Measurements from ENCODE around the gene NAP1L5. TPM values are rescaled to one million over a fixed set of nuclear protein-coding genes. Genes with fewer than 3 reads are reported as not detected.

Gene NAP1L5
- total RNA-seq, 1 experiment from 2014 or later = not detected

DNA sequence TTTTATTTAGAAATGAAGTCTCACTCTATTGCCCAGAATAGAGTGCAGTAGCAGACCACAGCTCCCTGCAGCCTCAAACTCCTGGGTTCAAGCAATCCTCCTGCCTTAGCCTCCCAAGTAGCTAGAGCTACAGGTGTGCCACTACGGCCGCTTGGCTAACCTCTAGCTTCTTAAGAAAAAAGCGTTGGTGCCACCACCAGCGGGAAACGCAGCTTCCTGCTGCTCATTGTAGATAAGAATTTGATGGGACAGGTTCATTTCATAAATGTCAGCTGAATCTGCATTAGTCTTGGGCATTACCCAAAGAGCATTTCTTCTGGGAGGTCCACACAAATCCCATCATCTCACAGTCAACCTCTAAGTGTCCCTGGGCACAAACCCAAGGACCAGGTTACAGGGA, 33.2 kb upstream of the NAP1L5 start:
- Mint-ChIP-seq H3K4me1 (ENCODE audit: low read depth, unreplicated experiment) (no peaks in the 10 kb centered on the region), H3K9me3 (ENCODE audit: unreplicated experiment) (no peaks in the 10 kb centered on the region), H3K4me3 (ENCODE audit: unreplicated experiment) (no peak overlapping the region), H3K27me3 (ENCODE audit: insufficient read depth, unreplicated experiment) (no peaks in the 10 kb centered on the region), H3K36me3 (ENCODE audit: insufficient read depth, unreplicated experiment) (peaks cover 7% of the 10 kb centered on the region), H3K27ac (ENCODE audit: unreplicated experiment) (no peak overlapping the region)
- no peak overlapping the region for H3K4me3 ChIP-seq (ENCODE audit: low read depth, low read length)
- ChIA-PET CTCF (no interaction called here), POLR2A (no interaction called here)
- no peaks in the 10 kb centered on the region; the same call in 1 of the 2 replicates for H3K4me1 ChIP-seq
- no TSS peak for BruUV-seq (replicated peaks)
- no peaks in the 10 kb centered on the region for H3K36me3 ChIP-seq (ENCODE audit: control insufficient read depth, insufficient read depth, low read length)
- DNase-seq = no peak
- intact Hi-C loops (cut with micrococcal nuclease; ENCODE audit: unreplicated experiment) = no loop called here
- no peaks in the 10 kb centered on the region for H3K27me3 ChIP-seq (replicated peaks; ENCODE audit: control insufficient read depth, insufficient read depth, low read length)
- TF ChIP-seq, protein P1, sequence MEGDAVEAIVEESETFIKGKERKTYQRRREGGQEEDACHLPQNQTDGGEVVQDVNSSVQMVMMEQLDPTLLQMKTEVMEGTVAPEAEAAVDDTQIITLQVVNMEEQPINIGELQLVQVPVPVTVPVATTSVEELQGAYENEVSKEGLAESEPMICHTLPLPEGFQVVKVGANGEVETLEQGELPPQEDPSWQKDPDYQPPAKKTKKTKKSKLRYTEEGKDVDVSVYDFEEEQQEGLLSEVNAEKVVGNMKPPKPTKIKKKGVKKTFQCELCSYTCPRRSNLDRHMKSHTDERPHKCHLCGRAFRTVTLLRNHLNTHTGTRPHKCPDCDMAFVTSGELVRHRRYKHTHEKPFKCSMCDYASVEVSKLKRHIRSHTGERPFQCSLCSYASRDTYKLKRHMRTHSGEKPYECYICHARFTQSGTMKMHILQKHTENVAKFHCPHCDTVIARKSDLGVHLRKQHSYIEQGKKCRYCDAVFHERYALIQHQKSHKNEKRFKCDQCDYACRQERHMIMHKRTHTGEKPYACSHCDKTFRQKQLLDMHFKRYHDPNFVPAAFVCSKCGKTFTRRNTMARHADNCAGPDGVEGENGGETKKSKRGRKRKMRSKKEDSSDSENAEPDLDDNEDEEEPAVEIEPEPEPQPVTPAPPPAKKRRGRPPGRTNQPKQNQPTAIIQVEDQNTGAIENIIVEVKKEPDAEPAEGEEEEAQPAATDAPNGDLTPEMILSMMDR (IDR thresholded peaks at IDR 0.05; ENCODE audit: insufficient read depth in 1 of 2, low read depth in 1 of 2, low read length in 1 of 2, severe bottlenecking in 1 of 2, unreplicated experiment in 1 of 2) = no peak
- H3K9me3 ChIP-seq = no peaks in the 10 kb centered on the region

DNA sequence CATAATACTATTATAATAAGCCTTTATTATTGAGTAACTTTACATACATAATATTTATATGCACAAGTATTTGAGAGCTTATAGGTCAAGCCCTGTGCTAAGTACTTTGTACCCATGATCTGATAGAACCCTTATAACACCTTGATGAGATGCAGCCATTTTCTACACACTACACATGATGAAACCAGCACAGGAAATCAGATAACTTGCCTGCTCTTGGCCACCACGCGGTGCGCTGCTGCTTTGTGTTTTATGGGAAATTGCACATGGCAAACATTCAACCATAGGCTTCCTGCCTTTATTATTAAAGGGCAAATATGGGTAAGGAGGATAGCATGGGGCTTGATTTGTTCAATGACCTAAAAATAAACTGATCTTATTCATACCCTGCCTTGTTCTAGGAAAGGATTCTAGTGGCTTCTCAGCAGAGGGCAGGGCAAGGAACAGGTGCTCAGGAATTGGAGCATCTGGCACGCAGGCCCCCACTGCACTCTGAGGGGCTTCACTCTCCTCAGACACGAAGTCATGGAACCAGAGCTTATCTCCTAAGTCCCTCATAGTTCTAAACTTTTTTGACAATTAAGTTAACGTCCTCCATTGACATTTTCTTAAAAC, 31.6 kb upstream of the NAP1L5 start:
- POLR2A ChIA-PET = no interaction called here
- H3K27me3 ChIP-seq (replicated peaks; ENCODE audit: control insufficient read depth, insufficient read depth, low read length) = no peaks in the 10 kb centered on the region
- BruUV-seq (replicated peaks) = no TSS peak
- TF ChIP-seq, protein P1 (IDR thresholded peaks at IDR 0.05; ENCODE audit: insufficient read depth in 1 of 2, low read depth in 1 of 2, low read length in 1 of 2, severe bottlenecking in 1 of 2, unreplicated experiment in 1 of 2) = no peak
- Mint-ChIP-seq H3K4me3 (ENCODE audit: unreplicated experiment) (no peak overlapping the region), H3K9me3 (ENCODE audit: unreplicated experiment) (no peaks in the 10 kb centered on the region), H3K4me1 (ENCODE audit: low read depth, unreplicated experiment) (no peaks in the 10 kb centered on the region), H3K27me3 (ENCODE audit: insufficient read depth, unreplicated experiment) (no peaks in the 10 kb centered on the region), H3K36me3 (ENCODE audit: insufficient read depth, unreplicated experiment) (peaks cover 7% of the 10 kb centered on the region), H3K27ac (ENCODE audit: unreplicated experiment) (no peak overlapping the region)
- intact Hi-C loops (cut with micrococcal nuclease; ENCODE audit: unreplicated experiment) = no loop called here
- no peak for DNase-seq
- H3K4me1 ChIP-seq = no peaks in the 10 kb centered on the region
- CTCF ChIA-PET = no interaction called here
- H3K36me3 ChIP-seq (ENCODE audit: control insufficient read depth, insufficient read depth, low read length) = no peaks in the 10 kb centered on the region
- H3K9me3 ChIP-seq = no peaks in the 10 kb centered on the region
- no peak overlapping the region for H3K4me3 ChIP-seq (ENCODE audit: low read depth, low read length)

DNA sequence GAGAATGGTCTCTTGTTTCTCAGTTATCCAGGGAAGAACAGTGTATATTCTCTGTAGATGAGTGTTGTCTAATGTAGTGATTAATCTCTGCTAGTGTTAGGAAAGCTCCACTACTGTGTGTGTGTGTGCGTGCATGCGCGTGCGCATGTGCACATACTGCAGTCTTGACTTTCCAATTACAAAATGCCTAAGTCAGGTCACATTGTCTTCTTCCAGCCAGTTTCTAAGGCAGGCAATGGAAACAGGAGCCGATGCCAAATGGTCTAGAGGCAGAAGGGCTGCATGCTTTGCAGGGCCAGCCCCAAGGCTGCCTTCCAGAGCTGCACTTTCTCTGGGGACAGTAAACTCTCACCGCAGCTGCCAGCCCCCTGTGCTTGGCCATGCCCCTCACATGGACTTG, 30.5 kb upstream of the NAP1L5 start:
- POLR2A ChIA-PET = no interaction called here
- H3K4me1 ChIP-seq = no peaks in the 10 kb centered on the region
- Mint-ChIP-seq H3K27ac (ENCODE audit: unreplicated experiment) (no peak overlapping the region), H3K4me3 (ENCODE audit: unreplicated experiment) (no peak overlapping the region), H3K27me3 (ENCODE audit: insufficient read depth, unreplicated experiment) (no peaks in the 10 kb centered on the region), H3K4me1 (ENCODE audit: low read depth, unreplicated experiment) (no peaks in the 10 kb centered on the region), H3K36me3 (ENCODE audit: insufficient read depth, unreplicated experiment) (peaks cover 7% of the 10 kb centered on the region), H3K9me3 (ENCODE audit: unreplicated experiment) (no peaks in the 10 kb centered on the region)
- no peaks in the 10 kb centered on the region for H3K9me3 ChIP-seq
- CTCF ChIA-PET = interaction anchor here (0.7 kb wide), 1 partner anchor 1328 kb away, joined by 12 read pairs; no protein-coding TSS in a partner anchor
- H3K36me3 ChIP-seq (ENCODE audit: control insufficient read depth, insufficient read depth, low read length) = no peaks in the 10 kb centered on the region
- H3K27me3 ChIP-seq (replicated peaks; ENCODE audit: control insufficient read depth, insufficient read depth, low read length) = no peaks in the 10 kb centered on the region
- no TSS peak for BruUV-seq (replicated peaks)
- TF ChIP-seq, protein P1 (IDR thresholded peaks at IDR 0.05; ENCODE audit: insufficient read depth in 1 of 2, low read depth in 1 of 2, low read length in 1 of 2, severe bottlenecking in 1 of 2, unreplicated experiment in 1 of 2) = no peak
- no peak overlapping the region for H3K4me3 ChIP-seq (ENCODE audit: low read depth, low read length)
- no peak for DNase-seq
- intact Hi-C loops (cut with micrococcal nuclease; ENCODE audit: unreplicated experiment) = no loop called here

All from Caco-2 (cell line).